Retinal pigment epithelial cell (primary cell): ENCODE measurements around the gene VAMP4.
"Not testable (repeated sequence)": the region's sequence is repeated elsewhere in the genome, so short reads cannot be mapped to it uniquely, and the experiment has no call there.

ENCODE experiments used
- DNase-seq: peaks from one replicate; pipeline ENCODE4 v3.0.0-alpha.2; 2010; ENCODE audit warnings: low read depth
- H3K4me3 ChIP-seq: 2 replicates; pipeline ENCODE4 v1.5.1; 2011; ENCODE audit warnings: mild to moderate bottlenecking, low read length, control low read depth, moderate library complexity
- CTCF ChIP-seq: conservative IDR thresholded peaks from 2 replicates; pipeline ENCODE4 v1.5.1; 2011; ENCODE audit warnings: low read depth, low read length, control low read depth, inconsistent platforms

The VAMP4 gene

GRCh38 chr1:171663036-171663853 lies 78.6 kb downstream of the VAMP4 start:
- H3K4me3 ChIP-seq = no peak overlapping the region
- no peak for TF ChIP-seq CTCF
- DNase-seq = no peak

GRCh38 chr1:171661076-171661650 lies 80.7 kb downstream of the VAMP4 start:
- no peak for DNase-seq
- no peak overlapping the region for H3K4me3 ChIP-seq
- TF ChIP-seq CTCF = no peak

GRCh38 chr1:171656206-171656605 lies 85.7 kb downstream of the VAMP4 start:
- not testable (repeated sequence) for DNase-seq, H3K4me3 ChIP-seq

- no peak for TF ChIP-seq CTCF
- H3K4me3 ChIP-seq = no peak overlapping the region
- no peak for DNase-seq
Measured at GRCh38 chr1:171655746-171656116, 86.1 kb downstream of the VAMP4 start.

- peak; percentile 72 for TF ChIP-seq CTCF
- no peak for DNase-seq
- H3K4me3 ChIP-seq = no peak overlapping the region
Measured at GRCh38 chr1:171654942-171655745, 86.7 kb downstream of the VAMP4 start.

GRCh38 chr1:171654201-171654941 lies 87.5 kb downstream of the VAMP4 start:
- H3K4me3 ChIP-seq = peak overlapping the region; percentile 26
- DNase-seq = peak; percentile 68

More at GRCh38 chr1:171654201-171654941, 87.5 kb downstream of the VAMP4 start:
- TF ChIP-seq CTCF = no peak
